Mucosa of rectum (tissue), 2 donors: ENCODE data around the gene GRK5.
A peak's percentile ranks its signal among the peaks of the same experiment; 100 is the strongest.

Experiments used
- H3K27ac ChIP-seq, 2 donors: one replicate each; pipeline ENCODE4 v1.7.0; 2013; ENCODE audit warnings: inconsistent platforms in 2 of 2, low read depth in 2 of 2, low read length in 2 of 2
- H3K27me3 ChIP-seq, 2 donors: one replicate each; pipeline ENCODE4 v1.7.0; 2013; ENCODE audit warnings: low read length in 2 of 2; ENCODE audit not compliant: control insufficient read depth in 2 of 2, insufficient read depth in 2 of 2
- H3K36me3 ChIP-seq, 2 donors: one replicate each; pipeline ENCODE4 v1.7.0; 2013; ENCODE audit warnings: low read length in 2 of 2; ENCODE audit not compliant: control insufficient read depth in 2 of 2, insufficient read depth in 2 of 2
- H3K4me1 ChIP-seq, 2 donors: one replicate each; pipeline ENCODE4 v1.7.0; 2013; ENCODE audit warnings: low read length in 2 of 2, mild to moderate bottlenecking in 1 of 2; ENCODE audit not compliant: control insufficient read depth in 2 of 2, insufficient read depth in 2 of 2
- H3K4me3 ChIP-seq, 2 donors: one replicate each; pipeline ENCODE4 v1.7.0; 2013; ENCODE audit warnings: low read length in 2 of 2
- H3K9ac ChIP-seq, 2 donors: one replicate each; pipeline ENCODE4 v1.7.0; 2013; ENCODE audit warnings: low read length in 2 of 2, low read depth in 1 of 2, mild to moderate bottlenecking in 1 of 2
- H3K9me3 ChIP-seq, 2 donors: one replicate each; pipeline ENCODE4 v1.7.0; 2013; ENCODE audit warnings: low read length in 2 of 2; ENCODE audit not compliant: control insufficient read depth in 2 of 2
- donor health status: healthy.
- donor health status: Normal muscosa, but diverticular disease.

GRK5 gene

DNA sequence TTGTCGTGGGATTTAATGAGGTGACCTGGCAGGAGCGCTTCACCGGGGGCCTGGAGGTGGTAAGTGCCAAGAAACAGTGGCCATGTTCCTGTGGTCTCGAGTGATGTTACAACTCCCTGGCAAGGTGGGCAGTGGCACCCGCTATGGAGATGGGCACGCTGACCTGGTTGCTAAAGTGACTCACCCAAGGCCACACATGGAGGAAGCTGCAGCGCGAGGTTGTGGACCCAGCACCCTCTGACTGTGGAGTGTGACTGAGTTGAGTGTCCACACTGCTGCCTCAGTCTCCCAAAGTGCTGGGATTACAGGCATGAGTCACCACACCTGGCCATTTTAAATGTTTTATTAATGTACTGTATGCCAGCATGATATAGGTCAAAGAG lies 261.9 kb downstream of the GRK5 start:
- Histone ChIP-seq H3K27ac (no peak overlapping the region), H3K4me3 (no peak overlapping the region), H3K9me3 (no peaks in the 10 kb centered on the region), H3K4me1 (no peaks in the 10 kb centered on the region), H3K27me3 (no peaks in the 10 kb centered on the region), H3K9ac (no peak overlapping the region), H3K36me3 (no peaks in the 10 kb centered on the region)

DNA sequence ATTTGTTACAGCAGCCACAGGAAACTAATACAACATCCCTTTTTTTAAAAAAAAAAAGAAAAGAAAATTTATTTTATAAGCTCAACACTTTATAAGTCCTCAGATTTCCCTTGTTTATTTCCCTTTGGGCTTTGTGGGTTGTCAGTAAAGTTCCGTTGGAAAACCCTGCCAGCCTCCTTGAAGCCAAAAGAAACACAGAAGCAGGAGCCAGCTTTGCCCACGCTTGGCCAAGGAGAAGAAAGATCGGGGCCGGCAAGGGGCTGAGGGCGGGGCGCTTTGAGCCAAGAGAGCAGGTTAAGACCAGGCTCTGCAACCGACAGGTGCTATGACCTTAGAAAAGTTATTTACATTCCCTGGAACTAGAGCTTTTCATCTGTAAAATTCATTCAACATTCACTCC lies 262.5 kb downstream of the GRK5 start:
- Histone ChIP-seq H3K36me3 (no peaks in the 10 kb centered on the region), H3K27me3 (no peaks in the 10 kb centered on the region), H3K27ac (no peak overlapping the region), H3K9me3 (no peaks in the 10 kb centered on the region), H3K4me3 (no peak overlapping the region), H3K4me1 (no peaks in the 10 kb centered on the region), H3K9ac (no peak overlapping the region)

DNA sequence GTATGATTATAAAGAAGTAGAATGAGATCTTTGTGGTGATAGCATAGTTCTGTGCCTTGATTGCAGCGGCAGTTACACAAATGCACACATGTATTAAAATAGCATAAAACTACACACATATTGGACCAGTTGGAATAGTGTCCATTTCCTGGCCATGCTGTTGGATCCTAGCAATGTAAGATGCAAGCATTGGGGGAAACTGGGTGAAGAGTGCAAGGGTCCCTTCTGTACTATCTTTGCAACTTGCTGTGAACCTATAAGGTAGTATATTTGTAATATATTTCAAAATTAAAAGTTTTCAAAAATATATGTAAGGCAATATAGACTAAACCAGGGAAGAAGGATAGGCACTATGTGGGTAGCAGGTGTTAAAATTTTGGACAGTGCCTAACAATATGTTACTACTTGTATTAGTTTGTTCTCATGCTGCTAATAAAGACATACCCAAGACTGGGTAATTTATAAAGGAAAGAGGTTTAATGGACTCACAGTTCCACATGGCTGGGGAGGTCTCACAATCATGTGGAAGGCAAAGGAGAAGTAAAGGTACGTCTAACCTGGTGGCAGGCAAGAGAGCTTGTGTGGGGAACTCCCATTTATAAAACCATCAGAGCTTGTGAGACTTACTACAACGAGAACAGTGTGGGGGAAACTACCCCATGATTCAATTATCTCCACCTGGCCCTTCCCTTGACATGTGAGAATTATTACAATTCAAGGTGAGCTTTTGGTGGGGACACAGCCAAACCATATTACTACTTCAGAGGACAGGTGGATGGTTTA lies 263.7 kb downstream of the GRK5 start:
- no peak overlapping the region for H3K4me3 ChIP-seq
- no peak overlapping the region for H3K27ac ChIP-seq
- no peaks in the 10 kb centered on the region for H3K9me3 ChIP-seq
- H3K9ac ChIP-seq = no peak overlapping the region
- no peaks in the 10 kb centered on the region for H3K4me1 ChIP-seq
- no peaks in the 10 kb centered on the region for H3K27me3 ChIP-seq
- H3K36me3 ChIP-seq = no peaks in the 10 kb centered on the region

DNA sequence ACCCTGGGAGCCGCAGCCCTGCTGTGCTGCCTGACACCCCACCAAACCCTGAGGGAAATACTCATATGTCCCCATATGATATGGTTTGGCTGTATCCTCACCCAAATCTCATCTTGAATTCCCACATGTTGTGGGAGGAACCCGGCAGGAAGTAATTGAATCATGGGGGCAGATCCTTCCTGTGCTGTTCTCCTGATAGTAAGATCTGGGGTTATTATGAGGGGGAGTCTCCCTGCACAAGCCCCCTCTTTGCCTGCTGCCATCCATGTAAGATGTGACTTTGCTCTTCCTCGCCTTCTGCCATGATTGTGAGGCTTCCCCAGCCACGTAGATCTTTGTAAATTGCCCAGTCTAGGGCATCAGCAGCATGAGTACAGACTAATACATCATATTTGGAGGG lies 266.4 kb downstream of the GRK5 start:
- no peak overlapping the region for H3K9ac ChIP-seq
- no peaks in the 10 kb centered on the region for H3K9me3 ChIP-seq
- no peaks in the 10 kb centered on the region for H3K27me3 ChIP-seq
- H3K4me3 ChIP-seq = no peak overlapping the region
- peaks cover 0 to 10% of the 10 kb centered on the region in 2 donors for H3K4me1 ChIP-seq
- no peak overlapping the region for H3K27ac ChIP-seq
- no peaks in the 10 kb centered on the region for H3K36me3 ChIP-seq

DNA sequence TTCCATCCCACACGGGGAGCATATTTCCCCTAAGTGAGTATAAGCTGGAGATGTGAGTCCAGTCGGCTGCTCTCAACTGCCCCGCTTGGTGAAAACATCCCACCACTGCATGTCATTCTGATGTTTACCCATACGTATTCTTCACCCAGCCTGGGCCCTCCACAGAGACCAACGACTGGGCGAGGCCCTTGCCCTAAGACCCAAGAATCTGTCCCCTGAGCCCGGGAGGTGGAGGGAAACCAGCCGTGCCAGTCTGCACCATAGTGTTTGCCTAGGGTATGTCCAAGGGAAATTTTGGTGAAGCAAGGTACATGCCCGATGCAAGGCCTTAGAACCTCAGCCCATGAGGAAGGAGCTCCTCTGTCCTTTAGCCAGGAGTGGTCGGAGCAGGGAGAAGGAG lies 267.2 kb downstream of the GRK5 start:
- Histone ChIP-seq H3K4me3 (no peak overlapping the region), H3K27me3 (no peaks in the 10 kb centered on the region), H3K36me3 (no peaks in the 10 kb centered on the region), H3K9me3 (no peaks in the 10 kb centered on the region), H3K27ac (no peak overlapping the region), H3K4me1 (peaks cover 0 to 10% of the 10 kb centered on the region in 2 donors), H3K9ac (no peak overlapping the region)

DNA sequence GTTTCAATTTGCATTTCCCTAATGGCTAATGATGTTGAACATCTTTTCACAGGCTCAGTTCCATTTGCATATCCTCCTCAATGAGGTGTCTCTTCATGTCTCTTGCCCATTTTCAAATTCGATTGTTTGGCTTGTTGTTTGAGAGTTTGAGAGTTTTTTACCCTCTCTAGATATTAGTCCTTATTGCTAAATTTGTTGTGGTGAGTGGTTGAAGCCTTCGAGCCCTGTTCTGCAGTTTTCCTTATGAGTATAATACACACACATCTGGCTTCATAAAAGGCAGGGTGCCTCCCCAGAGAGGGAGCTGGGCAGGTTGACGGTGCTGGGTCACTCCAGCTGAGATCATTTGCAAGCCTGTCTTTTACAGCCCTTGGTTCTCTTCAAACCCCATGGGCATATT lies 270.1 kb downstream of the GRK5 start:
- Histone ChIP-seq H3K9me3 (no peaks in the 10 kb centered on the region), H3K4me3 (no peak overlapping the region), H3K27ac (no peak overlapping the region), H3K4me1 (peaks cover 0 to 10% of the 10 kb centered on the region in 2 donors), H3K27me3 (no peaks in the 10 kb centered on the region), H3K36me3 (no peaks in the 10 kb centered on the region), H3K9ac (peak overlapping the region in 1 of 2 donors; percentile 8)

- Histone ChIP-seq H3K27me3 (no peaks in the 10 kb centered on the region), H3K4me3 (no peak overlapping the region), H3K9me3 (no peaks in the 10 kb centered on the region), H3K36me3 (no peaks in the 10 kb centered on the region), H3K4me1 (peaks cover 0 to 10% of the 10 kb centered on the region in 2 donors), H3K9ac (no peak overlapping the region), H3K27ac (no peak overlapping the region)
Measured at GRCh38 chr10:119478111-119478802, 270.9 kb downstream of the GRK5 start.

- Histone ChIP-seq H3K9me3 (no peaks in the 10 kb centered on the region), H3K27ac (no peak overlapping the region), H3K9ac (no peak overlapping the region)
Measured at GRCh38 chr10:119478811-119479341, 271.5 kb downstream of the GRK5 start.

GRCh38 chr10:119479532-119479931 lies 272.2 kb downstream of the GRK5 start:
- H3K36me3 ChIP-seq = no peaks in the 10 kb centered on the region
- no peaks in the 10 kb centered on the region for H3K9me3 ChIP-seq
- H3K27me3 ChIP-seq = no peaks in the 10 kb centered on the region
- no peak overlapping the region for H3K4me3 ChIP-seq
- no peak overlapping the region for H3K9ac ChIP-seq
- H3K27ac ChIP-seq = no peak overlapping the region
- H3K4me1 ChIP-seq = peaks cover 0 to 10% of the 10 kb centered on the region in 2 donors

More at GRCh38 chr10:119478811-119479341, 271.5 kb downstream of the GRK5 start:
- Histone ChIP-seq H3K27me3 (no peaks in the 10 kb centered on the region), H3K4me3 (no peak overlapping the region), H3K4me1 (peaks cover 0 to 10% of the 10 kb centered on the region in 2 donors), H3K36me3 (no peaks in the 10 kb centered on the region)

DNA sequence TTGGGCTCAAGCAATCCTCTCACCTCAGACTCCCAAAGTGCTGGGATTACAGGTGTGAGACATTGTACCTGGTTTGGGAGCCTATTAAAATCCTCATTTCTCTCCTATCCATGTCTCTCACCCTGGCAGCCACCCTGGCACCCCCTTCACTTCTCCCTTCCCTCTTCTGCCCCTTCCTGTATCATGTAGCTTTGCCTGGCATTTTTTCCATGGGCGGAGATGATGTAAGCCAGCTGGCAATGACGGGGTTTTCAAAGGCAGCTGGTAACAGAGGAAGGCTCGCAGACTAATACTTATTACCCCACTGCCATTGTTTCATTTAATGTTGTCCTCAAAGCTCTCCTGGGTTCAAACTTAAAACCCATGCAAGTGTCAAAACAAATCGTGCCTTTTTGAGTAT lies 273.3 kb downstream of the GRK5 start:
- H3K4me3 ChIP-seq = no peak overlapping the region
- no peaks in the 10 kb centered on the region for H3K36me3 ChIP-seq
- no peaks in the 10 kb centered on the region for H3K9me3 ChIP-seq
- peaks cover 0 to 13% of the 10 kb centered on the region in 2 donors for H3K4me1 ChIP-seq
- no peaks in the 10 kb centered on the region for H3K27me3 ChIP-seq
- H3K9ac ChIP-seq = no peak overlapping the region
- H3K27ac ChIP-seq = no peak overlapping the region
